ENCODE measurements around the gene KRT71.
A peak's percentile ranks its signal among the peaks of the same experiment; 100 is the strongest.
"Not testable (repeated sequence)": the region's sequence is repeated elsewhere in the genome, so short reads cannot be mapped to it uniquely, and the experiment has no call there.

The KRT71 gene

DNA sequence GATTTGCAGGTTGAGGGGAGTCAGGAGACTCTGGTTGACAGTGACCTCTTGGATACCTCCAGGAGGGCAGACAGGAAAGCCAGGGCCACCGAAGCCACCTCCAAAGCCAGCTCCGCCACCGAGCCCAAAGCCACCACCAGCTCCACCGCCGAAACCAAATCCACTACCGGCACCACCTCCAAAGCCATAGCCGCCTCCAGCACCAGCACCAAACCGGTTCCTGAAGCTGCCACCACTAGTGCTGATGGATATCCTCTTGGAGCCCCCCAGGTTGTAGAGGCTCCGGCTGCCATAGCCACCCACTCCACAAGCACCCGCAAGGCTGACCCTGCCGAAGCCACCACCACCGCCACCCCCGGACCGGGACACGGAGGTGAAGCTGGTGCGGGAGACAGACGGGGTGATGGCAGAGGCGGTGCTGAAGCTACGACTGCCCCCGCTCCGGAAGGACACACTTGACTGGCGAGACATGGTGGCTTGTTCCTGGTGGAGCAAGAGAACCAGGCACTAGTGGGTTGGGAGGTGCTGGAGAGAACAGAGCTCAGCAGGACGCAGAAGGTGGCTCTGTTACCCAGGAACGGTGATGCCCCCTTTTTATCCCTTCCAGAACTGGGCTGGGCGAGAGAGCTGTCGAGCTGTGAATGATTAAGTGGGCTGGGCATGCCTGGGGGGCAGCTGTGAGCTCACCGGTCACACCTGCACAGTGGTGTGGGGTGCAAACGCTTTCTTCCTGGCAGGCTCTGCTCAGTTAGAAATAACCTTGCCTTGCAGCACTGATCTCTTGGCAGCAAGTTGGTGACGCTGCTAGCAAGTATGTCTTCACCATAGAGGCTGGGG lies 32.9 kb downstream of the KRT71 start, which contains the start of gene KRT5:
Gene KRT5 (minus strand): TSS at position 569 of the 837 bp plus-strand sequence. CDS start 98 bp downstream, at position 471.
- DNase-seq (ENCODE audit: low spot score) = no peak

DNA sequence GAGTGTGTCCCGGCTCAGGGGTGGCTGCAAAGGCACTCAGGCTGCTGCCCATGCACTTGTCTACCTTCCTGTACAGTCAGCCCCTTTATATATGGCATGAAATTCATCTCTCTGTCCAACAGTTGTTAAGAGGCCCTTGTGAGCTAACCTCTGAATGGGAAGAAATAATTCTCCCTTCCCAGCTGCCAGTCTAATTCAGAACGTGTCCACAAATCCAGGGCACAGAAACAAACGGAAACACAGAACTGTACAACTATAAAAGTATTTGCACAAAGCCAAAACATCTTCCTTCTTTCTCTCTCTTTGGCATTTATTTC lies 33.6 kb downstream of the KRT71 start:
- DNase-seq (ENCODE audit: low spot score) = no peak

DNA sequence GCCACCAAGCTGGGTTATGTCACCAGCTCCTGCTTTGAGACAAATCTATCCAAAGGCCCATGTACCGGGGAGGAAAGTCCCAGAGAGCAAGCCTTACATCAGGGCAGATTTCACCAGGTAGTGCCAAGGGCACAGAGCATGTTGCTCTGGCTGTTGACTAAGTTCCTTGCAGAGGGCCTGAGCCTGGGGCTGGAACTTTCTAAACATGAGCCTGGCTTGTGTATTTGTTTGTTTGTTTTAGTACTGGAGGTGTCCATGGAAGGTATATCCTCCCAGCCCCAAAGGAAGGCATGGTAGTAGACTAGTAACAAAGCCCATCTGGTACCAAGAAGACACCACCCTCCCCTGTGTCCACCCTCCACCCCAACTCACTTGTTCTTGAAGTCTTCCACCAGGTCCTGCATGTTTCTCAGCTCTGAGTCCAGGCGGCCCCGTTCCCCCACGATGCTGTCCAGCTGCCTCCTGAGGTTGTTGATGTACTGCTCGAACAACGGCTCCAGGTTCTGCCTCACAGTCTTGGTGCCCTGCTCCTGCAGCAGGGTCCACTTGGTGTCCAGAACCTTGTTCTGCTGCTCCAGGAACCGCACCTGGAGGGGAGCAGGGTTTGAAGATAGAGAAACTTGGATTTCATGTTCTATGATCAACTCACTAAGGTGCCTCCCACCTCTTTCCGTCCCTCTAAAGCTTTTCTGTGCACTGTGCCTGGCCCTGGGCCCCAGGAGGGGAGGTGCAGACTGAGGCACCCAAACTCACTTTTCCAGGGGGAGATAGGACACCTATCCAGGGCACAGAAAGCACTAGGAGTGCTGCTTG lies 34.2 kb downstream of the KRT71 start:
- no peak for DNase-seq (ENCODE audit: low spot score)

DNA sequence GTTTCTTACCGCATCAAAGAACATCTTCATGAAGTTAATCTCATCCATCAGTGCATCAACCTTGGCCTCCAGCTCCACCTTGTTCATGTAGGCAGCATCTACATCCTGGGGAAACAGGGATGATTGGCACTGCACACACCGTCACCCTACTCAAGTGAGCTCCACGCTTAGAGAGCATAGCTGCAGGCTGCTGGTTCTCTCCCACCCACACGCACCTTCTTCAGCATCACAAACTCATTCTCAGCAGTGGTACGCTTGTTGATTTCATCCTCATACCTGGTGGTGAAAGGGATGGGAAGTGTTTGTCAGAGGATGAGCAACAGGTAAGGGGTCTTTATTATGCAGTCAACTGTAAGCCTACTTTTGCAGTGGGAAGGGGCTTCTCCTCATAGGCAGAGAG lies 35.1 kb downstream of the KRT71 start:
- no peak for DNase-seq (ENCODE audit: low spot score)

DNA sequence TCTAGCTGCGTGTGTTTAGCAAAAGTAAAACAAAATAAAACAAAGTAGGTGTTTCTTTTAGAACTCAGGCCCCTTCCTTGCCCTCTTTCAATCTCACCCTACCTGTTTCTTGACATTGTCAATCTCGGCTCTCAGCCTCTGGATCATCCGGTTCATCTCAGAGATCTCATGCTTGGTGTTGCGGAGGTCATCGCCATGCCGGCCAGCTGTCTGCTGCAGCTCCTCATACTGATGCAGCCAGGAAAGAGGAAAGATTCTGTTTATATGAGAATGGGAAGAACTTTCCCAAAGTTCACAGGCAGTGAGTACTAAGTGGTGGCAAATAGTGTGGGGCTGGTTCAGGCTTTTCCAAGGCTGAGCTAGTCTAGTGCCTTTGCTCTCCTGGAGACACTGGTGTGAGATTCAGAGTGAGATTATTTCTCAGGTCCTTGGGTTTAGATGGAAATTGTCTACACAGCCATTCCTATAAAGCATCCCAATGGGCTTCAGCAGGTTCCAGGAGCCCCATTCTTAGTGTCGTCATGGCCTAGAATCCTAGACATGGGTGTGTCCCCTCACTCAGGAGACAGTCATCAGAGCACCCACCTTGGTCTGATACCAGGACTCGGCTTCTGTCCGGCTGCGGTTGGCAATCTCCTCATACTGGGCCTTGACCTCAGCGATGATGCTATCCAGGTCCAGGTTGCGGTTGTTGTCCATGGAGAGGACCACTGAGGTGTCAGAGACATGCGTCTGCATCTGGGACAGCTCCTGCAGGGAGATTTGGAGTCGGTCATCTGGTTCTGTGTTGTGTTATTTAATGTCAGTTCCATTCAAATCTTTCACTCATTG lies 35.7 kb downstream of the KRT71 start:
- DNase-seq (ENCODE audit: low spot score) = no peak

DNA sequence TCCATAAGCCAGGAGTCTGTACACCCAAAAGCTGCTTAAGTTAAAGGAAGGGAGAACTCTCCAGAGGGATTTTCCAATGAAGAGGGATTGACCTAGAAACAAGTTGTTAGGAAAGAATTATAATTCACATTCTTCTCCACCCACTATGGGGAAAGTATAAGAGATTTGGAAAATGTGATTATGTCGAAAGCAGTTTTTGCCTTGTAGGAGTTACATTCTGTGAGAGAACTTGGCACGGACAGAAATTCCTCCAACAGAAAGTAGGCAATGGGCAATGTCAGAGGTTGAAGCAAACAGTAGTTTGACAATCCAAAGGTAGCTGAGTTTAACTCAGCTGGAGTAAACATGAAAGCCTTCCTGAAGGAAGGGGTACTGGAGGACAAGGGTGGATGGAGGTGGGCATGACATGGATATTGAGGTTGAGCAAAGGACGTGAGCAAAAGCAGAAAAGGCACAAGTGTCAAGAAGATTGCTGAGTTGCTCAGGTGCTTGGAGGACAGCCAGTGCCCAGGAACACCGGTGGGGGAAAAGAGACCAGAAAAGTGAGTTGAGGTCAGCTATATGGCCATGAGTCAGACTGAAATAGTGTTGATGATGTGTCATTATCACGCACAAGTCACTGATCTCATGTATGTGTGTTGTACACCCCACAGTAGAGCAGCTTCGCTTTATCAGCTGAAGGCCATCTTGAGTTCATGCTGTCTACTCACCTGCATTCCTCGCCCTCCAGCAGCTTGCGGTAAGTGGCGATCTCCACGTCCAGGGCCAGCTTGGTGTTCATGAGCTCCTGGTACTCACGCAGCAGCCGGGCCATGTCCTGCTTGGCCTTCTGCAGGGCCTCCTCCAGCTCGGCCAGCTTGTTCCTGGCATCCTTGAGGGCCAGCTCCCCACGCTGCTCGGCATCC lies 36.8 kb downstream of the KRT71 start:
- no peak for DNase-seq (ENCODE audit: low spot score)

DNA sequence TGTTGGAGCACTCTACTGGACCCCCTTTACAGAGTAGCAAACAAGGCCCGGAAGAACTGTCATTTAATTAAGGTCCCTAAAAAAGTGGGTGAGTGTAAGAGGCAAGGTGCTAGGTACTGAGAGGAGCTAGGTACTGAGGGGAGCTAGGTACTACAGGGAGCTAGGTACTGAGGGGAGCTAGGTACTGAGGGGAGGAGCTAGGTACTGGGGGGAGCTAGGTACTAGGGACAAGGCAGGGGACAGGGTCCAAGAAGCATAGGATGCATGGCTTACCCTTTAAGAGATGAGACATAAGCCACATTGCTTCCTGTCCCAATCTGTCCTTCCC lies 37.7 kb downstream of the KRT71 start:
- no peak for DNase-seq (ENCODE audit: low spot score)

DNA sequence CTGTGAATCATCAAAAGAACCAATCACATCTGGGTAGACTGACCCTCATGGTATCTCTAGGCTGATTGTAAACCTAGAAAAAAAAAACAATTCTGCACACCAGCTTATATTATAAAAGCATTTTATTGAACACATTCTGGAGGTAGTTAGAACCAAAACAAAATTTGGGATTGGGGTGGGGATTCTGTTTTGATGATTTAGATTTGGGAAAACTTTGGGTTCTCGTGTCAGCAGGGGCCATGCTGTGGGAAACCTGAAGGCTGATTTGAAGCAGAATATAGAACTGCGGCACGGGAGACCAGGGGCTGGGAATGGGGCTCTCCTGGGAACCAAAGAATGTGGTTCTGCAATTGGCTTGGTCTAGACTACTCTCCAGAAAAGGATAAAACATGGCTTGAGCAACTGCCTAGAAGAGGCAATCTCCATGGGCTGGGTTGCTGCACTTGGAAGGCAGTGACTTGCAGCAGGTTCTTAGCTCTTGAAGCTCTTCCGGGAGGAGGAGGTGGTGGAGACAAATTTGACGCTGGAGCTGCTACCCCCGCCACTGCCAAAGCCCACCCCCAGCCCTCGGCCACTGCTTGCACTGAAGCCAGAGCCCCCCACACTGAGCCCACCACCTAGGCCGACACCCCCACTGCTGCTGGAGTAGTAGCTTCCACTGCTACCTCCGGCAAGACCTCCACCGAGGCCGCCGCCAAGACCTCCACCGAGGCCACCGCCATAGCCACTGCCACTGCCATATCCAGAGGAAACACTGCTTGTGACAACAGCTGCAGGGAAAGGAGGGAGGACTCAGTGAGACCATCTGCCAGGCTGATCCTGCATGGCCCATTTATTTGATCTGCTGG lies 38.2 kb downstream of the KRT71 start:
- no peak for DNase-seq (ENCODE audit: low spot score)

DNA sequence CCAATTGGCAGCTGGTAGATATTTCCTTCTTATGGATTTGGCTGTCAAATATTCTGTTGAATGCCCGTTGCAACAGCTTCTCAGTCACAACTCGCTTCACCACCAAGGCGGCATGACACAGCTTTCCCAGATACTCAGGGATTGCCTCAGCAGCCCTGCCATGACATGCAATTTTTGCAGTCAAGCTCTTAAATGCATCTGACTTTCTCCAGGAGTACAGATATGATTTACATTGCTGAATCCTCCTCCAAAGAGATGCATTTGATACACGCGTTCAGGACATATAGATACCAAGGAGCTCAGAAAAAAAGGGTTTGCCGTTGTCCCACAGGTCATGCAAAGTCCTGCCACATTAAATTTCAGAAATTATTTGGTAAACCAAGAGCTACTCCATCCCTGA lies 39.2 kb downstream of the KRT71 start:
- no peak for DNase-seq (ENCODE audit: low spot score)

DNA sequence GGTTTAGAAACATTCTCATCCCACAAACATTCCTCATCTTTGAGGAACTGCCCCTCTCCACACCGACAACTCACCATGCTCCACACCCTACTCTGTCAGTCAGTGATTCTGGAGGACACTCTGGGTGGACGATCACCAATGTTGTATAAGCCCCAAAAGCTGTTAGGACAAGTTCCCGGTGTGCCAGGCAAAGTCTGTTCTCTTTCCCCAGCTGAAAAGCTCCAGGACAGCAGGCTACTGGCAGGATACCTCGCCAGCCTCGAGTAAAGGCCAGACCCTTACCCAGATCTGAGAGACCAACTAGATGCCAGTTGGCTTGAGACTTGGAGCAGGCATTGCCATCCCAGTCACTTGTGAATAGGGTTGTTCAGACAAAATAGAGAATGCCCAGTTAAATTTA lies 44.7 kb downstream of the KRT71 start:
- no peak for DNase-seq (ENCODE audit: low spot score)

DNA sequence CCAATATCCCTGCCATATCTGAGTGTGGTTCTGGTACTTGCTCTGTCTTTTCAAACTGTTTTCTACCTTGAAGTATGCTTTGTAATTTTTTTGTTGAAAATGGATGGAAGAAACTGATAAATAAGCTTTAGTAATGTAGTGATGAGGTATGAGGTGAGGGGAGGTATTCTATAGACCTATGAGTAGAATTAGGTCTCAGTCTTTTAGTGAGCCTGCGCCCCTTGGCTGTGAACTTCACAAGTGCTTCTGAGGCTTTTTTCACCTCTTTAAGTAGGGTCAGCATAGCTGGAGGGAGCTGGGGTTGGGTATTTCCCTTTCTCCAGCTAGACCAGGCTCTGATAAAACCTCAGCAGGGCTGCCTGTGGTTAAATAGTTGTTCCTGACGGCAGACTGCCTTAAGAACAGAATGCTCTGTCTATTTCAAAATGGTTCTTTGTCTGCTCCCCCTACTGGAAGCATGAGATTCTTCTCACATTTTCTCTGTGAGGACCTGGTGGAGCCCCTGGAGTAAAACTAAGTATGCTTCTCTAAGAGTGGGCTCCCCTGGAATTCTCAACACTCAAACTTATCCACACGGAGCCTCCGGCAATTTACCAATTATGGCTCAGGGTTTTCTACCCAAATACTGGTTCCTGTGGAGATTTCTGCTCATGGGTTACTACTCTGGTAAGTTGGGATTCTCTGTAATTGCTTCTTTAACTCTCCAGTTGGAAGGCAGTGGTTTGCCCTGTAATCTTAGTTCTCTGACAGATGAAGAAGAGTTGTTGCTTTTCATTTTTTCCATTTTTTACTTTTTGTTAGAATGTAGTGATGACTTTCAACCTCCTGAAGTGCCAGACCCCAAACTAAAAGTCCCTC lies 45.9 kb downstream of the KRT71 start:
- DNase-seq (ENCODE audit: low spot score) = peak; percentile 2

DNA sequence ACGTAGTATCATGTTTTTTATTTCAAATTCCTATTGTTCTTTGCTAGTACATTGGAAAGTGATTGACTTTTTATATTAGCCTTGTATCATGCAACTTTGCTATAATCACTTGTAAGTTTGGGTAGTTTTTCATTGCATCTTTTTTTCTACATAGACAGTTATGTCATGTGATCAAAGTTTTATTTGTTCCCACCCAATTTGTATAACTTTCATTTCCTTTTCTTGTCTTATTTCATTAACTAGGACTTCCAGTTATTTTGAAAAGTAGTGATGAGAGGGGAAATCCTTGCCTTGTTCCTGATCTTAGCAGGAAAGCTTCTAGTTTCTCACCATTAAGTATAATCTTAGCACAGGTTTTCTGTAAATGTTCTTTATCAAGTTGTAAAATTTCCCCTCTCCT lies 50.1 kb downstream of the KRT71 start:
- DNase-seq (ENCODE audit: low spot score) = no peak

DNA sequence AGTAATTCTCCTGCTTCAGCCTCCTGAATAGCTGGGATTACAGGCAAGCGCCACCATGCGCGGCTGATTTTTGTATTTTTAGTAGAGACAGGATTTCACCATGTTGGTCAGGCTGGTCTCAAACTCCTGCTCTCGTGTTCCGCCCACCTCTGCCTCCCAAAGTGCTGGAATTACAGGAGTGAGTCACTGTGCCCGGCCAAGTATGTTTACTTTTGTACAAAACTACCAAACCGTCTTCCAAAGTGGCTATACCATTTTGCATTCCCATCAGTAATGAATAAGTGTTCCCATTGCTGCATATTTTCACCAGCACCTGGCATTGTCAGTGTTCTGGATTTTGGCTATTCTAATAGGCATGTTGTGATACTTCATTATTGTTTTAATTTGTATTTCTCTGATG lies 51.5 kb downstream of the KRT71 start:
- DNase-seq (ENCODE audit: low spot score) = no peak

DNA sequence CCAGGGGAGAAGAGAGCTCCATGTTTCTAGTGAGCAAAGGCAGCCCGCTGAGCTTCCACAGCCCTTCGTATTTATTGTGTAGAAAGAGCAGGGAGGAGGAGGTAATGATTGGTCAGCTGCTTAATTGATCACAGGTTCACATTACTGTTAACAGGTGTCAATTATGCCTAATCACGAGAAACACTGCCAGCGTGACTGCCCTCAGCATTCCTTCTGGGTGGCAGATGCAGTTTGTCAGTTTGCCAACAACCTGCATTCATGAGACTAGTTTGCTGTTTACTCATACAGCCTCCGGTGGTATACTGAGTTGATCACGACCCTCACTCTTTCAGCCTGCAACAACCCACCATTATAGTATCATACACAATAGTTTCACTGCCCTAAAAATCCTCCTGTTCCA lies 52.4 kb downstream of the KRT71 start:
- DNase-seq (ENCODE audit: low spot score) = not testable (repeated sequence)

DNA sequence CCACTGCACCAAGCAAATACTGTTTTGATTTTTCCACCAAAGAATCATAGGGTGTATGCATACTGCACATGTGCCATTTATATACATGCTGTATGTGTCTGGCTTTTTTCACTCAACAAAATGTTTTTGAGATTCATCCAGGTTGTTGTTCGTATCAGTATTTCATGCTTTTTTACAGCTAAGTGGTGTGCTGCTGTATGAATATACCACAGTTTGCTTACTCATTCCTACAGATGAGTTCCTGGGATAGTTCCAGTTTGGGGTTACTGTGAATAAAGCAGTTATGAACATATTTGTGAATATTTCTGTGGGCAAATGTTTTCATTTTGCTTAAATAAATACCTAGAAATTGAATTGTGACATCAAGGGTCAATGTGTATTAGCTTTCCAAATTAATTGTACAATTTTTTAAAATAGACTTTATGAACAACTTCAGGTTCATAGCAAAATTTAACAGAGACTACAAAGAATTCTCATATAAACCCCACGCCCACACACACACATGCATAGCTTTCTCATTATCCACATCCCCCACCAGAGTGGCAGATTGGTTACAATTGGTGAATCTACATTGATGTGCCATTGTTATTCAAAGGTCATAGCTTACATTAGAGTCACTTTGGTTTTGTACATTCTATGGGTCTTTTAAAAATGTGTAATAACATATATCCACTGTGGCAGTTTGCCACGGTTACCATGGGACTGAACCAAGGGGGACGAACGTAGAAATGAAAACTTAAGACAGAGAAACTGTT lies 53.0 kb downstream of the KRT71 start:
- DNase-seq (ENCODE audit: low spot score) = no peak

DNA sequence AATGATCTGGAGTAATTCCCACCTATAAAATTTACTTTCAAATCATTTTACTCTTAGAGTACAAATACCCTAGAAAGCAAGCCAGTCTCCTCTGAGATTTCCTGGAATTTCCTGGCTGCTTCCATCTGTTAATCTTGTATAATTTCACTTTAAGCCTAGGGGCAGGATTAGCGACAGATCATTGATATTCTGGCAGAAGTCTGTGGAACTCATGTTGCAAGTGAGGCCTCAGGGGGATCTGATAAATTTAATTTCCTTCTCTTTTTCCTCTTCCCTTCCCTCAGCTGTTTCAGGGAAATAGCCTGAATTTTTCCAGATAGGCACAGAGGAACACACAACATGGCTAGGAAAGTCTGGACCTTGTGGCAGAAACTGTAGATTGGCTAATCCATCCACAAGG lies 54.0 kb downstream of the KRT71 start:
- DNase-seq (ENCODE audit: low spot score) = no peak

DNA sequence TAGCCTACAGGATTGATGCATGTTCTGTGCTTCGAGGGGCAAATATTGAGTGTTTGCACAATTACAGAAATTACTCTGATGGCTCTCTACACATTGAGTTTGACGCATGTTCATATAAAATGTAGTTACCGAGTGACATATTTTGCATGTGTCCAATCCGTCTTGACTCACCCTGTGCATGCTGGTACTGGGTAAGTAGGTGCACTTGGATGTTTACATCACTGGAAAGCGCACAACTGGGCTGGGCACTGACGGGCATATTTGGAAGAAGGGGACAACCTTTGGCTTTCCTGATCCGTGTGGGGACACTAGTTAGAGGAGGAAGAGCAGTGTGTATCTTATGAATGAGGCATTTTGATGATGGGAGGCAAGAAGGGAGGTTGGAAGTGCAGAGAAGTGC lies 55.0 kb downstream of the KRT71 start:
- no peak for DNase-seq (ENCODE audit: low spot score)

DNA sequence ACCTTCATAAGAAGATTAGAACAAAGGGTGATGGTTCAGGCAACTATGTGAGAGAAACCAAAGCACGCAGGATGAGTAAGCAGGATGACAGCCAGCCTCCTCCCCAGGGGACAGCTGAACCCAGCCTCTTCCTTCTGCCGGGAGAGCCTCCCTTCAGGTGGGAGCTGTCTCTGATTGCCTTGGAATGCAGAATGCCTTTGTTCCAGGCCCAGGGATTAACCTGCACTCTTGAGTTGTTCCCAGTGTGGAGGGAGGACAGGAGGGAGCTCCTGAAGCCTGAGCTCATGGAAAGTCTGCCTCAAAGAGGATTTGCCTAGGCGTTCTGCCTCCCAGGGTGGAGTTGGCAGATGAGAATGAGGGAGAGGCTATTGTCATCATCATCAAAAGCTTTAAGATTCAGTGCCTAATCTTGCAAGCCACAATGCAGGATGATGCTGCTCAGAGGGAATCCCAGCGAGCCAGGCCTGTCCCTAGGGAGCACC lies 56.3 kb downstream of the KRT71 start:
- DNase-seq (ENCODE audit: low spot score) = no peak

DNA sequence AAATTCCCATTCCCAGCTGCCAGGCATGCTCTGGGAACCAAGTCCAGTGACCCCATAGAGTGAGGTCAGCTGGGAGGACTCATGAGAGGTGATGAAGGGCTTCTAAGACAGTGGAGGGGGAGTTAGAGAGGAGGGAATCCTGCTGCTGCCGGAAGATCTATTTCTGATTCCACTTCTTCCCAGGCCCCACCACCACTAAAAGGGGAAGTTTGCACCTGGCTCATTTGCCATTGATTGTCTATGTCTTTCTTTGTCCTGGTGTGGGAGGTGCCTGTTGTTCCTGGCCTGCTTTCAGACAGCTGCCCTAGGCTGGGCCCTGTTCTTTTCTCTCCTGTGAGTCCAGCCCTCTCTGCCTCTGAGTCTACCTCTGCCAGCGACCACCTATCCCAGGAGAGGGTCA lies 56.9 kb downstream of the KRT71 start:
- no peak for DNase-seq (ENCODE audit: low spot score)

Measured in kidney capillary endothelial cell (primary cell).